ENCODE data around the gene LASP1. TPM values are rescaled to one million over a fixed set of nuclear protein-coding genes. Genes with fewer than 3 reads are reported as not detected.

Gene LASP1
- total RNA-seq, 4 donors from 2014 or later: 117 to 553 (median 307) TPM

GRCh38 chr17:38920374-38921291, 50.8 kb downstream of the LASP1 start:
- Histone ChIP-seq H3K4me3 (no peak overlapping the region), H3K27ac (peak overlapping the region; percentile 9 to 75 (median 52)), H3K4me1 (peaks cover 17 to 43% (median 21%) of the 10 kb centered on the region in 4 donors), H3K9me3 (no peaks in the 10 kb centered on the region), H3K36me3 (peaks cover 0 to 42% (median 14%) of the 10 kb centered on the region in 4 donors), H3K27me3 (no peaks in the 10 kb centered on the region)
- in situ Hi-C loops (cut with MboI; ENCODE audit: low pct_ligation_motif_present in 1 of 4, low pct_unique_long_range_greater_than_20kb in 1 of 4, low sequenced_read_pairs in 3 of 4): no loop called here
- intact Hi-C loops (cut with DNase I; ENCODE audit: low total_unique reads): no loop called here
- WGBS, 2 donors (ENCODE audit: low coverage in 1 of 2): 55 to 75% methylated on average over 4 to 9 of the region's 9 CpGs
- TF ChIP-seq POLR2A (IDR thresholded peaks at IDR 0.05): no peak
- no peak for TF ChIP-seq EP300 (IDR thresholded peaks at IDR 0.05; ENCODE audit: low read depth)
- TF ChIP-seq, protein P1, sequence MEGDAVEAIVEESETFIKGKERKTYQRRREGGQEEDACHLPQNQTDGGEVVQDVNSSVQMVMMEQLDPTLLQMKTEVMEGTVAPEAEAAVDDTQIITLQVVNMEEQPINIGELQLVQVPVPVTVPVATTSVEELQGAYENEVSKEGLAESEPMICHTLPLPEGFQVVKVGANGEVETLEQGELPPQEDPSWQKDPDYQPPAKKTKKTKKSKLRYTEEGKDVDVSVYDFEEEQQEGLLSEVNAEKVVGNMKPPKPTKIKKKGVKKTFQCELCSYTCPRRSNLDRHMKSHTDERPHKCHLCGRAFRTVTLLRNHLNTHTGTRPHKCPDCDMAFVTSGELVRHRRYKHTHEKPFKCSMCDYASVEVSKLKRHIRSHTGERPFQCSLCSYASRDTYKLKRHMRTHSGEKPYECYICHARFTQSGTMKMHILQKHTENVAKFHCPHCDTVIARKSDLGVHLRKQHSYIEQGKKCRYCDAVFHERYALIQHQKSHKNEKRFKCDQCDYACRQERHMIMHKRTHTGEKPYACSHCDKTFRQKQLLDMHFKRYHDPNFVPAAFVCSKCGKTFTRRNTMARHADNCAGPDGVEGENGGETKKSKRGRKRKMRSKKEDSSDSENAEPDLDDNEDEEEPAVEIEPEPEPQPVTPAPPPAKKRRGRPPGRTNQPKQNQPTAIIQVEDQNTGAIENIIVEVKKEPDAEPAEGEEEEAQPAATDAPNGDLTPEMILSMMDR (IDR thresholded peaks at IDR 0.05): no peak
- TF ChIP-seq POLR2AphosphoS5 (IDR thresholded peaks at IDR 0.05): no peak
- no peak for DNase-seq

- Histone ChIP-seq H3K4me3 (no peak overlapping the region), H3K9me3 (no peaks in the 10 kb centered on the region), H3K4me1 (peaks cover 17 to 52% (median 21%) of the 10 kb centered on the region in 4 donors), H3K36me3 (peaks cover 0 to 32% (median 10%) of the 10 kb centered on the region in 4 donors), H3K27me3 (no peaks in the 10 kb centered on the region), H3K27ac (peak overlapping the region; percentile 9 to 75 (median 52))
- no peak for DNase-seq
- TF ChIP-seq POLR2AphosphoS5 (IDR thresholded peaks at IDR 0.05): no peak
- no peak for TF ChIP-seq POLR2A (IDR thresholded peaks at IDR 0.05)
- no peak for TF ChIP-seq EP300 (IDR thresholded peaks at IDR 0.05; ENCODE audit: low read depth)
- TF ChIP-seq, protein P1 (IDR thresholded peaks at IDR 0.05): no peak
- in situ Hi-C loops (cut with MboI; ENCODE audit: low pct_ligation_motif_present in 1 of 4, low pct_unique_long_range_greater_than_20kb in 1 of 4, low sequenced_read_pairs in 3 of 4) (no loop called here), intact Hi-C loops (cut with DNase I; ENCODE audit: low total_unique reads) (loop anchor here (2.0 kb wide), 1 partner anchor 49 kb away; no protein-coding TSS in a partner anchor)
- WGBS, 2 donors (ENCODE audit: low coverage in 1 of 2): 53 to 65% methylated on average over 4 to 13 of the region's 13 CpGs
These were observed 52.0 kb downstream of the LASP1 start for GRCh38 chr17:38921756-38922411.

DNA sequence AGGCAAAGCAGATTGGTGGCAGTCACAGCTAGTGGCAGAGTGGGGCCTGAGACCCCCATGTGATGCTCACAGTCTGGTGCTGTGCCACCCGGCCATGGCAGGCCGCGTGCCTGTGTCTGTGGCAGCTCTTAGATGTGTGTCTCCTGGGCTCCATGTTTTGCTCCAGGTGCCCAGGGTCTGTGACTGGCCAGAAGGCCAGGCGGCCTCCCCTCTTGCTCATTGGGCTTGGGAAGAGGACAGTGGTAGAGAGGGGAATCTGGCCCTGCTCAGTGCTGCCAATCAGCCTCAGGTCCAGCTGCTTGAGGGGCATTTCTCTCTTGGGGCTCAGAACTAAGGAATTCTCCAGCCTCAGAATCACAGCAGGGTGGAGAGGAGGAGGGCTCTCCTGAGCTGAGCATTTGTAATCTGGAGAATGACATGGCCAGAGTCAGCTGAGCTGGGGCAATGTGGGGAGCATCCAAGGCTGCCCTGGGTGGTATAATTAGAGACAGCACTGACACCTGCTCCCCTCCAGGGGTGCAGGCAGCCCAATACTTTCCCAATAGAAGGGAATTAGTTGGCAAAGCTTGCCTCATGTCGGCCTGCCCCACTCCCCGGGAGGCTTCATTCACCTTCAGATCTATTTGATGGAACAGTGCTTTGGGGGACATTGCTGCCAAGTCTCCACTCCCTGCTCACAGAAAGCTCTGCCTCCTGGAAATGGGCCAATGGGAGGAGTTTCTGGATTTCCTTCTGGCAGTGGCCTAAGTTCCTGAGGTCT, 52.9 kb downstream of the LASP1 start:
- peak overlapping the region; percentile 9 to 75 (median 52) for H3K27ac ChIP-seq
- in situ Hi-C loops (cut with MboI; ENCODE audit: low pct_ligation_motif_present in 1 of 4, low pct_unique_long_range_greater_than_20kb in 1 of 4, low sequenced_read_pairs in 3 of 4): no loop called here
- H3K4me1 ChIP-seq: peaks cover 17 to 52% (median 21%) of the 10 kb centered on the region in 4 donors
- H3K36me3 ChIP-seq: peaks cover 0 to 26% (median 9%) of the 10 kb centered on the region in 4 donors
- 78% methylated on average over 6 of the region's 6 CpGs; no CpG with 5 or more reads in 1 of the 2 donors for WGBS, 2 donors (ENCODE audit: low coverage in 1 of 2)
- intact Hi-C loops (cut with DNase I; ENCODE audit: low total_unique reads): loop anchor here (2.0 kb wide), 1 partner anchor 50 kb away; no protein-coding TSS in a partner anchor
- no peaks in the 10 kb centered on the region for H3K9me3 ChIP-seq
- no peak for TF ChIP-seq POLR2A (IDR thresholded peaks at IDR 0.05)
- TF ChIP-seq, protein P1 (IDR thresholded peaks at IDR 0.05): no peak
- no peak for TF ChIP-seq POLR2AphosphoS5 (IDR thresholded peaks at IDR 0.05)
- TF ChIP-seq EP300 (IDR thresholded peaks at IDR 0.05; ENCODE audit: low read depth): no peak
- no peaks in the 10 kb centered on the region for H3K27me3 ChIP-seq
- peak; percentile 68 for DNase-seq
- H3K4me3 ChIP-seq: no peak overlapping the region

Data from transverse colon (tissue), 4 donors.